Prostate gland (tissue), 2 donors: ENCODE measurements around the gene PPP2R2B.

Source experiments
- POLR2A ChIP-seq: fragments of 450-650 bp; IDR thresholded peaks from one replicate; pipeline ENCODE4 v1.6.1; 2016; ENCODE audit warnings: antibody characterized with exemption, mild to moderate bottlenecking
- TF ChIP-seq, protein P1 (sequence below), 4 experiments: fragments of 200-600 bp in 2 of 4; fragments of 450-650 bp in 2 of 4; sonication (generic) in 2 of 4; IDR thresholded peaks; 1 replicate in 3 of 4; 2 replicates in 1 of 4; pipeline ENCODE4 v1.5.1; 2016 to 2019; ENCODE audit warnings: antibody characterized with exemption in 4 of 4, mild to moderate bottlenecking in 2 of 4, moderate library complexity in 2 of 4

DNA sequence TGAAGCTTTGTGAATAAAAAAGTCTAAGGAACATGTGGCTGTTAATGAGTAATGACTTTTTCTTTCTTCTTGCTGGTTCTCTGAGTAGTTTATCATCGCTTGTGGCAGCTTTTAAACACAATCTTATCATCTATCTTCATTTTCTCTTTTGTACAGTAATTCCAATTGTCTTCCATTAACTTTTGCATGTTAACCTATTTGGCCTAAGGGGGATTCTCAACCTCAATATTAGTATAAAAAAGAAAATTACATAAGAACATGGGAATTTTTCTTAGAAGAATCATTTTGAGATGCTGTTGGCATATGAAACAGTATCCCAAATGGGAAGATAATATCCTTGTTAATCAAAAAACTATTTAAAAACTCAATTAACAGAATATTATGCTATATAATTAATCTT lies 182.9 kb downstream of the PPP2R2B start:
- TF ChIP-seq, protein P1, sequence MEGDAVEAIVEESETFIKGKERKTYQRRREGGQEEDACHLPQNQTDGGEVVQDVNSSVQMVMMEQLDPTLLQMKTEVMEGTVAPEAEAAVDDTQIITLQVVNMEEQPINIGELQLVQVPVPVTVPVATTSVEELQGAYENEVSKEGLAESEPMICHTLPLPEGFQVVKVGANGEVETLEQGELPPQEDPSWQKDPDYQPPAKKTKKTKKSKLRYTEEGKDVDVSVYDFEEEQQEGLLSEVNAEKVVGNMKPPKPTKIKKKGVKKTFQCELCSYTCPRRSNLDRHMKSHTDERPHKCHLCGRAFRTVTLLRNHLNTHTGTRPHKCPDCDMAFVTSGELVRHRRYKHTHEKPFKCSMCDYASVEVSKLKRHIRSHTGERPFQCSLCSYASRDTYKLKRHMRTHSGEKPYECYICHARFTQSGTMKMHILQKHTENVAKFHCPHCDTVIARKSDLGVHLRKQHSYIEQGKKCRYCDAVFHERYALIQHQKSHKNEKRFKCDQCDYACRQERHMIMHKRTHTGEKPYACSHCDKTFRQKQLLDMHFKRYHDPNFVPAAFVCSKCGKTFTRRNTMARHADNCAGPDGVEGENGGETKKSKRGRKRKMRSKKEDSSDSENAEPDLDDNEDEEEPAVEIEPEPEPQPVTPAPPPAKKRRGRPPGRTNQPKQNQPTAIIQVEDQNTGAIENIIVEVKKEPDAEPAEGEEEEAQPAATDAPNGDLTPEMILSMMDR (IDR thresholded peaks at IDR 0.05): no peak
- TF ChIP-seq POLR2A: no peak
